Activated CD4-positive, alpha-beta T cell treated with anti-CD3 and anti-CD28 coated beads for 36 hours (primary cell): ENCODE measurements around the gene SCNN1A. TPM values are rescaled to one million over a fixed set of nuclear protein-coding genes. Genes with fewer than 3 reads are reported as not detected.

Experiments
- ATAC-seq: fragments of 200-7000 bp; cut with Tn5 transposase; one replicate; pipeline ENCODE4 v1.10.0; 2021; ENCODE audit warnings: mild to moderate bottlenecking, moderate library complexity
- CTCF ChIA-PET: fragments of 350-600 bp; sonication (Branson Sonifier 250); formaldehyde crosslinking; loops from one replicate; lab custom pipeline; 2021; ENCODE audit warnings: antibody characterized with exemption; lab: Charles Lee
- POLR2A ChIA-PET: fragments of 350-600 bp; sonication (Branson Sonifier 250); formaldehyde crosslinking; loops from one replicate; lab custom pipeline; 2021; ENCODE audit warnings: antibody characterized with exemption, inconsistent platforms; lab: Charles Lee
- DNase-seq: peaks from one replicate; pipeline ENCODE4 v3.0.0-alpha.2; 2020
- H3K27ac Mint-ChIP-seq: one replicate; pipeline ENCODE4 v1.8.0; 2021; ENCODE audit warnings: mixed read lengths
- H3K27me3 Mint-ChIP-seq: one replicate; pipeline ENCODE4 v1.8.0; 2021; ENCODE audit warnings: mixed read lengths
- H3K36me3 Mint-ChIP-seq: one replicate; pipeline ENCODE4 v1.8.0; 2021; ENCODE audit warnings: low read depth, mixed read lengths
- H3K4me1 Mint-ChIP-seq: one replicate; pipeline ENCODE4 v1.8.0; 2021; ENCODE audit warnings: mixed read lengths
- H3K4me3 Mint-ChIP-seq: one replicate; pipeline ENCODE4 v1.8.0; 2021; ENCODE audit warnings: mild to moderate bottlenecking, moderate library complexity, mixed read lengths
- H3K9me3 Mint-ChIP-seq: one replicate; pipeline ENCODE4 v1.8.0; 2021; ENCODE audit warnings: low read depth, mixed read lengths
- intact Hi-C, 2 experiments: fragments of 100-400 bp; cut with DNase I in 1 of 2; cut with micrococcal nuclease in 1 of 2; formaldehyde crosslinking; loops; one replicate each; pipeline versions ENCODE4 v1.14.2 to v1.15.1; 2022 to 2024; cut with DNase I, micrococcal nuclease
- total RNA-seq, 2 experiments: library from RNA; stranded (reverse); gene quantifications; one replicate each; pipeline ENCODE4 v1.2.3, GENCODE V29; 2021

SCNN1A gene
- total RNA-seq, 2 experiments from 2014 or later, result 0.05 TPM; not detected in 1

- Mint-ChIP-seq H3K4me3 (no peak overlapping the region), H3K36me3 (no peaks in the 10 kb centered on the region), H3K4me1 (peaks cover 31% of the 10 kb centered on the region), H3K27ac (no peak overlapping the region), H3K27me3 (no peaks in the 10 kb centered on the region), H3K9me3 (no peaks in the 10 kb centered on the region)
- intact Hi-C loops, result loop anchor here in 1 of 2 experiments (5.0 kb wide), 1 partner anchor 37 kb away; no protein-coding TSS in a partner anchor
- POLR2A ChIA-PET, result no interaction called here
- ATAC-seq (no peak), DNase-seq (no peak)
- CTCF ChIA-PET, result interaction anchor here (0.6 to 1.2 kb wide), 7 partner anchors 8 to 1227 kb away, joined by 3 to 4 read pairs (median 3); partner anchors contain the start of gene TNFRSF1A
These were observed 1.2 kb downstream of the SCNN1A start for GRCh38 chr12:6374028-6374785.

- Mint-ChIP-seq H3K27me3 (no peaks in the 10 kb centered on the region), H3K9me3 (no peaks in the 10 kb centered on the region), H3K27ac (peak overlapping the region; percentile 16), H3K36me3 (no peaks in the 10 kb centered on the region), H3K4me1 (peaks cover 37% of the 10 kb centered on the region), H3K4me3 (no peak overlapping the region)
- ChIA-PET CTCF (interaction anchor here (0.6 to 1.0 kb wide), 3 partner anchors 10 to 92 kb away, joined by 3 read pairs; no protein-coding TSS in a partner anchor), POLR2A (no interaction called here)
- no peak for DNase-seq
- no peak for ATAC-seq
- intact Hi-C loops, result loop anchor here in 1 of 2 experiments (5.0 kb wide), 1 partner anchor 36 kb away; no protein-coding TSS in a partner anchor
These were observed 2.2 kb downstream of the SCNN1A start for GRCh38 chr12:6373022-6373787.

GRCh38 chr12:6372403-6373003 is 2.9 kb downstream of the SCNN1A start:
- H3K27ac Mint-ChIP-seq, result peak overlapping the region; percentile 78

GRCh38 chr12:6370994-6371754 is 4.2 kb downstream of the SCNN1A start:
- ATAC-seq (no peak), DNase-seq (peak; percentile 33)
- H3K36me3 Mint-ChIP-seq, result no peaks in the 10 kb centered on the region
- no peaks in the 10 kb centered on the region for H3K27me3 Mint-ChIP-seq
- ChIA-PET CTCF (interaction anchor here (1.0 kb wide), 1 partner anchor 10 kb away, joined by 3 read pairs; no protein-coding TSS in a partner anchor), POLR2A (no interaction called here)
- intact Hi-C loops, result loop anchor here in 1 of 2 experiments (5.0 kb wide), 1 partner anchor 34 kb away; no protein-coding TSS in a partner anchor
- no peak overlapping the region for H3K4me3 Mint-ChIP-seq
- peak overlapping the region; percentile 59 for H3K27ac Mint-ChIP-seq
- no peaks in the 10 kb centered on the region for H3K9me3 Mint-ChIP-seq
- peaks cover 36% of the 10 kb centered on the region for H3K4me1 Mint-ChIP-seq

More at GRCh38 chr12:6372403-6373003, 2.9 kb downstream of the SCNN1A start:
- CTCF ChIA-PET, result interaction anchor here (0.5 to 1.0 kb wide), 4 partner anchors 12 to 1256 kb away, joined by 3 to 4 read pairs (median 3); no protein-coding TSS in a partner anchor
- Mint-ChIP-seq H3K4me3 (no peak overlapping the region), H3K4me1 (peaks cover 43% of the 10 kb centered on the region), H3K27me3 (no peaks in the 10 kb centered on the region), H3K36me3 (no peaks in the 10 kb centered on the region), H3K9me3 (no peaks in the 10 kb centered on the region)
- peak; percentile 80 for ATAC-seq
- POLR2A ChIA-PET, result no interaction called here
- peak; percentile 38 for DNase-seq
- intact Hi-C loops, result loop anchor here in 1 of 2 experiments (5.0 kb wide), 1 partner anchor 35 kb away; no protein-coding TSS in a partner anchor

- ATAC-seq (no peak), DNase-seq (no peak)
- ChIA-PET POLR2A (no interaction called here), CTCF (no interaction called here)
- Mint-ChIP-seq H3K9me3 (no peaks in the 10 kb centered on the region), H3K36me3 (no peaks in the 10 kb centered on the region), H3K4me3 (no peak overlapping the region), H3K27me3 (no peaks in the 10 kb centered on the region), H3K4me1 (peaks cover 34% of the 10 kb centered on the region), H3K27ac (peak overlapping the region; percentile 59)
- intact Hi-C loops, result loop anchor here in 1 of 2 experiments (5.0 kb wide), 1 partner anchor 33 kb away; no protein-coding TSS in a partner anchor
These were observed 4.8 kb downstream of the SCNN1A start for GRCh38 chr12:6370576-6370935.

- ATAC-seq, result no peak
- Mint-ChIP-seq H3K9me3 (no peaks in the 10 kb centered on the region), H3K27me3 (no peaks in the 10 kb centered on the region), H3K27ac (no peak overlapping the region), H3K4me1 (peaks cover 34% of the 10 kb centered on the region), H3K4me3 (no peak overlapping the region), H3K36me3 (no peaks in the 10 kb centered on the region)
- ChIA-PET CTCF (no interaction called here), POLR2A (no interaction called here)
- intact Hi-C loops, result loop anchor here in 1 of 2 experiments (5.0 kb wide), 1 partner anchor 33 kb away; no protein-coding TSS in a partner anchor
- DNase-seq, result no peak
These were observed 5.3 kb downstream of the SCNN1A start for GRCh38 chr12:6369916-6370575.

- DNase-seq (no peak), ATAC-seq (no peak)
- intact Hi-C loops, result no loop called here
- CTCF ChIA-PET, result interaction anchor here (1.6 to 1.9 kb wide), 2 partner anchors 23 to 32 kb away, joined by 7 to 13 read pairs; no protein-coding TSS in a partner anchor
- POLR2A ChIA-PET, result no interaction called here
- Mint-ChIP-seq H3K36me3 (no peaks in the 10 kb centered on the region), H3K4me3 (no peak overlapping the region), H3K9me3 (no peaks in the 10 kb centered on the region), H3K4me1 (peaks cover 37% of the 10 kb centered on the region), H3K27me3 (no peaks in the 10 kb centered on the region), H3K27ac (no peak overlapping the region)
These were observed 6.3 kb downstream of the SCNN1A start for GRCh38 chr12:6368906-6369525.

GRCh38 chr12:6367969-6368892 is 7.1 kb downstream of the SCNN1A start:
- no peaks in the 10 kb centered on the region for H3K36me3 Mint-ChIP-seq
- H3K4me3 Mint-ChIP-seq, result no peak overlapping the region
- no peaks in the 10 kb centered on the region for H3K9me3 Mint-ChIP-seq
- ChIA-PET POLR2A (interaction anchor here (0.6 to 0.8 kb wide), 2 partner anchors 33 to 87 kb away, joined by 3 to 7 read pairs; no protein-coding TSS in a partner anchor), CTCF (interaction anchor here (0.9 to 1.9 kb wide), 9 partner anchors 10 to 46 kb away, joined by 3 to 13 read pairs (median 5); no protein-coding TSS in a partner anchor)
- intact Hi-C loops, result loop anchor here in 1 of 2 experiments (1.0 kb wide), 2 partner anchors 33 to 45 kb away; no protein-coding TSS in a partner anchor
- no peak for ATAC-seq
- H3K27me3 Mint-ChIP-seq, result no peaks in the 10 kb centered on the region
- H3K27ac Mint-ChIP-seq, result no peak overlapping the region
- peaks cover 38% of the 10 kb centered on the region for H3K4me1 Mint-ChIP-seq
- peak; percentile 37 for DNase-seq
